IMR-90 (cell line): Measurements from ENCODE around the gene EFCAB9. TPM values are rescaled to one million over a fixed set of nuclear protein-coding genes. Genes with fewer than 3 reads are reported as not detected.
A peak's percentile ranks its signal among the peaks of the same experiment; 100 is the strongest.

Source experiments
- ATAC-seq: fragments of 200-7000 bp; cut with Tn5 transposase; 2 replicates; pipeline ENCODE4 v1.9.1; 2020; ENCODE audit warnings: low read depth, mild to moderate bottlenecking, moderate library complexity
- BruUV-seq: library from RNA; stranded (reverse); fragments of 400-500 nt; replicated peaks from 2 replicates; lab custom pipeline; 2021; lab: Mats Ljungman, UMichigan
- CTCF ChIA-PET: fragments of 300-600 bp; formaldehyde crosslinking; extraction: SDS; loops from one replicate; lab custom pipeline; 2021; ENCODE audit warnings: antibody characterized with exemption; lab: Yijun Ruan, JAX
- POLR2A ChIA-PET: fragments of 300-600 bp; sonication (Branson Sonifier 250); formaldehyde crosslinking; loops from one replicate; lab custom pipeline; 2022; ENCODE audit warnings: antibody characterized with exemption; ENCODE audit not compliant: unreplicated experiment; lab: Charles Lee
- DNase-seq: peaks from one replicate; pipeline ENCODE4 v3.0.0; 2013
- H2AFZ ChIP-seq: replicated peaks from 2 replicates; pipeline ENCODE3; 2013; ENCODE audit warnings: low read length, mild to moderate bottlenecking; ENCODE audit not compliant: poor library complexity
- H2AK5ac ChIP-seq: 2 replicates; pipeline ENCODE4 v1.6.1; 2013; ENCODE audit warnings: low read depth, low read length, inconsistent platforms
- H2AK9ac ChIP-seq: replicated peaks from 2 replicates; pipeline ENCODE3; 2013; ENCODE audit warnings: mild to moderate bottlenecking, low read depth, low read length, moderate library complexity; ENCODE audit not compliant: poor library complexity
- H2BK120ac ChIP-seq: 2 replicates; pipeline ENCODE4 v1.6.1; 2013; ENCODE audit warnings: low read depth, low read length, inconsistent platforms
- H2BK15ac ChIP-seq: 3 replicates; pipeline ENCODE4 v1.6.1; 2013; ENCODE audit warnings: low read depth, low read length, inconsistent platforms
- H2BK20ac ChIP-seq: 2 replicates; pipeline ENCODE4 v1.6.1; 2013; ENCODE audit warnings: low read depth, mild to moderate bottlenecking, inconsistent platforms, low read length, moderate library complexity
- H2BK5ac ChIP-seq: 2 replicates; pipeline ENCODE4 v1.6.1; 2013; ENCODE audit warnings: mild to moderate bottlenecking, low read depth, low read length, inconsistent platforms; ENCODE audit not compliant: poor library complexity, severe bottlenecking
- H3K14ac ChIP-seq: replicated peaks from 2 replicates; pipeline ENCODE4 v1.6.1; 2013; ENCODE audit warnings: low read depth, low read length, inconsistent platforms
- H3K18ac ChIP-seq: 2 replicates; pipeline ENCODE4 v1.6.1; 2013; ENCODE audit warnings: low read depth, low read length, control low read depth
- H3K23ac ChIP-seq: 2 replicates; pipeline ENCODE4 v1.6.1; 2013; ENCODE audit warnings: low read depth, low read length, inconsistent platforms
- H3K27ac ChIP-seq: 2 replicates; pipeline ENCODE4 v1.5.1; 2013; ENCODE audit warnings: mild to moderate bottlenecking, control low read depth, low read length; ENCODE audit not compliant: insufficient read depth
- H3K27me3 ChIP-seq: 2 replicates; pipeline ENCODE4 v1.6.1; 2013; ENCODE audit warnings: low read length; ENCODE audit not compliant: control insufficient read depth, insufficient read depth
- H3K36me3 ChIP-seq: 2 replicates; pipeline ENCODE4 v1.6.1; 2013; ENCODE audit warnings: low read length, mixed read lengths; ENCODE audit not compliant: control insufficient read depth, insufficient read depth
- H3K4ac ChIP-seq: 2 replicates; pipeline ENCODE4 v1.6.1; 2013; ENCODE audit warnings: low read depth, low read length, inconsistent platforms
- H3K4me1 ChIP-seq: 2 replicates; pipeline ENCODE4 v1.6.1; 2013; ENCODE audit warnings: low read length, mixed read lengths; ENCODE audit not compliant: control insufficient read depth, insufficient read depth
- H3K4me2 ChIP-seq: 2 replicates; pipeline ENCODE4 v1.6.1; 2013; ENCODE audit warnings: low read depth, mild to moderate bottlenecking, control low read depth, low read length, moderate library complexity
- H3K4me3 ChIP-seq: 2 replicates; pipeline ENCODE4 v1.5.1; 2013; ENCODE audit warnings: low read depth, mild to moderate bottlenecking, control low read depth, low read length, moderate library complexity; ENCODE audit not compliant: insufficient read depth
- H3K56ac ChIP-seq: 2 replicates; pipeline ENCODE4 v1.6.1; 2013; ENCODE audit warnings: low read length, inconsistent platforms; ENCODE audit not compliant: insufficient read depth; ENCODE audit errors: extremely low read depth
- H3K79me1 ChIP-seq, 2 experiments: 2 replicates each; pipeline ENCODE4 v1.6.1; 2013; ENCODE audit warnings: low read length in 2 of 2, inconsistent platforms in 1 of 2, low read depth in 1 of 2
- H3K9ac ChIP-seq: 2 replicates; pipeline ENCODE4 v1.6.1; 2013; ENCODE audit warnings: low read depth, low read length, control low read depth
- H3K9me1 ChIP-seq: 2 replicates; pipeline ENCODE4 v1.6.1; 2013; ENCODE audit warnings: low read length, inconsistent platforms; ENCODE audit not compliant: insufficient read depth
- H3K9me3 ChIP-seq: 2 replicates; pipeline ENCODE4 v1.6.1; 2013; ENCODE audit warnings: low read length; ENCODE audit not compliant: control insufficient read depth, insufficient read depth
- H4K20me1 ChIP-seq: 2 replicates; pipeline ENCODE4 v1.6.1; 2013; ENCODE audit warnings: low read length, inconsistent platforms; ENCODE audit not compliant: insufficient read depth
- H4K5ac ChIP-seq: 2 replicates; pipeline ENCODE4 v1.6.1; 2013; ENCODE audit warnings: mild to moderate bottlenecking, low read depth, low read length, control low read depth
- H4K8ac ChIP-seq, 2 experiments: 2 replicates each; pipeline ENCODE4 v1.6.1; 2013; ENCODE audit warnings: low read depth in 2 of 2, low read length in 2 of 2, control low read depth in 1 of 2, inconsistent platforms in 1 of 2
- H4K91ac ChIP-seq: 2 replicates; pipeline ENCODE4 v1.6.1; 2013; ENCODE audit warnings: low read depth, low read length, inconsistent platforms; ENCODE audit not compliant: insufficient read depth
- BHLHE40 ChIP-seq: fragments of 150-350 bp; IDR thresholded peaks from 2 replicates; pipeline ENCODE4 v1.6.1; 2016; ENCODE audit warnings: mild to moderate bottlenecking, low read depth, low read length
- CEBPB ChIP-seq: IDR thresholded peaks from 2 replicates; pipeline ENCODE4 v1.6.1; 2012; ENCODE audit warnings: low read depth, low read length, improper control_type of control experiment
- FOS ChIP-seq: fragments of 150-350 bp; IDR thresholded peaks from 2 replicates; pipeline ENCODE4 v1.6.1; 2016; ENCODE audit warnings: low read depth, low read length
- MAFK ChIP-seq: IDR thresholded peaks from 2 replicates; pipeline ENCODE4 v1.6.1; 2012; ENCODE audit warnings: low read depth, low read length, improper control_type of control experiment
- MAZ ChIP-seq: IDR thresholded peaks from 2 replicates; pipeline ENCODE4 v1.6.1; 2012; ENCODE audit warnings: low read depth, mild to moderate bottlenecking, low read length, improper control_type of control experiment, moderate library complexity, borderline replicate concordance
- MXI1 ChIP-seq: IDR thresholded peaks from 2 replicates; pipeline ENCODE4 v1.6.1; 2012; ENCODE audit warnings: low read depth, mild to moderate bottlenecking, low read length, moderate library complexity, borderline replicate concordance
- NFE2L2 ChIP-seq: fragments of 150-350 bp; IDR thresholded peaks from 2 replicates; pipeline ENCODE4 v1.6.1; 2016; ENCODE audit warnings: low read depth, mild to moderate bottlenecking, low read length
- RCOR1 ChIP-seq: IDR thresholded peaks from 2 replicates; pipeline ENCODE4 v1.6.1; 2012; ENCODE audit warnings: mild to moderate bottlenecking, low read length, improper control_type of control experiment; ENCODE audit not compliant: insufficient replicate concordance
- RFX5 ChIP-seq: IDR thresholded peaks from 2 replicates; pipeline ENCODE4 v1.8.0; 2012; ENCODE audit warnings: low read depth, mild to moderate bottlenecking, low read length, moderate library complexity
- SMC3 ChIP-seq: fragments of 150-350 bp; IDR thresholded peaks from 2 replicates; pipeline ENCODE4 v1.6.1; 2016; ENCODE audit warnings: low read depth, mild to moderate bottlenecking, antibody characterized with exemption, low read length, moderate library complexity
- WGBS, 2 experiments: methylation state at CpG; one replicate each; pipeline versions ENCODE4 v1.1.5 to v1.1.7; 2013; ENCODE audit warnings: missing lambda C conversion rate in 2 of 2; ENCODE audit not compliant: insufficient read length in 1 of 2; ENCODE audit errors: extremely low coverage in 2 of 2; 5-methylcytosine and 5-hydroxymethylcytosine counted together
- dilution Hi-C: fragments of 300-500 bp; cut with HindIII; formaldehyde crosslinking; loops from one replicate; pipeline ENCODE4 v1.14.3; 2018; ENCODE audit warnings: low sequenced_read_pairs; ENCODE audit not compliant: unreplicated experiment
- in situ Hi-C: fragments of 300-500 bp; cut with MboI; formaldehyde crosslinking; loops from 3 replicates; pipeline ENCODE4 v1.14.3; 2019; ENCODE audit warnings: low sequenced_read_pairs, inconsistent platforms, mixed read lengths
- intact Hi-C: fragments of 100-400 bp; cut with micrococcal nuclease; formaldehyde crosslinking; loops from 2 replicates; pipeline ENCODE4 v1.10.0; 2022
- polyA plus RNA-seq, 3 experiments: library from polyadenylated mRNA; depleted of rRNA; stranded (reverse); fragments of >200 nt; gene quantifications; 2 replicates each; pipeline ENCODE4 v1.2.3, GENCODE V29; 2012; ENCODE audit warnings: low replicate concordance in 1 of 3
- total RNA-seq: library from RNA; depleted of rRNA; stranded (reverse); fragments of >200 nt; gene quantifications from 2 replicates; pipeline ENCODE4 v1.2.3, GENCODE V29; 2012
- TF ChIP-seq, protein P1 (sequence below): fragments of 150-350 bp; IDR thresholded peaks from 2 replicates; pipeline ENCODE4 v1.6.1; 2017; ENCODE audit warnings: mild to moderate bottlenecking, antibody characterized with exemption, low read length, low read depth

EFCAB9 gene
- total and polyA plus RNA-seq, 2 of the 4 experiments (the other 2 are of a cell fraction) = not detected

DNA sequence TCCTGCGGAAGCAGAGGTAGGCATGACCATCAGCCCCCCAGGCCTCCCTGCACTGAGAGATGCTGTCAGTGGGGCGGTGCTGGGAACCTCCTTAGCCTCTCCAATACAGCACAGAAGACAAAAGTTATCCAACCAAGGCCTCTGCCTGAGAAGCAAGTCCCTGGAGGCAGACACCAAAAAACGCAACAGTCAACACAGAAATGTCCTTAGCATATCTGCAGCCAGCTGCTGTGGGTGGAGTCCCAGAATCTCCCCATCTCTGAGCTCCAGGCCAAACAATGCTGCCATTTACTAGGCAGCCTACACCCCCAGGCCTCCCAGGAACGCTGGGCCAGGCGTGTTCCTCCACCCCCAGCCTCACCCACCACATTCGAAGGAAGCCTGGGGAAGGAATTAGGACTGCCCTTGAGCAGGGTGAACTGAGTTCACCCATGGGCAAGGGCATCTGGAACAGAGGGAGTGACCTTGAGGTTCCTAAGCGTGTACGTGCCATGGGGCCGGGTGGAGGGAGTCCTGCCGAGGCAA, 49.6 kb upstream of the EFCAB9 start (continued):
- TF ChIP-seq MAFK = no peak

DNA sequence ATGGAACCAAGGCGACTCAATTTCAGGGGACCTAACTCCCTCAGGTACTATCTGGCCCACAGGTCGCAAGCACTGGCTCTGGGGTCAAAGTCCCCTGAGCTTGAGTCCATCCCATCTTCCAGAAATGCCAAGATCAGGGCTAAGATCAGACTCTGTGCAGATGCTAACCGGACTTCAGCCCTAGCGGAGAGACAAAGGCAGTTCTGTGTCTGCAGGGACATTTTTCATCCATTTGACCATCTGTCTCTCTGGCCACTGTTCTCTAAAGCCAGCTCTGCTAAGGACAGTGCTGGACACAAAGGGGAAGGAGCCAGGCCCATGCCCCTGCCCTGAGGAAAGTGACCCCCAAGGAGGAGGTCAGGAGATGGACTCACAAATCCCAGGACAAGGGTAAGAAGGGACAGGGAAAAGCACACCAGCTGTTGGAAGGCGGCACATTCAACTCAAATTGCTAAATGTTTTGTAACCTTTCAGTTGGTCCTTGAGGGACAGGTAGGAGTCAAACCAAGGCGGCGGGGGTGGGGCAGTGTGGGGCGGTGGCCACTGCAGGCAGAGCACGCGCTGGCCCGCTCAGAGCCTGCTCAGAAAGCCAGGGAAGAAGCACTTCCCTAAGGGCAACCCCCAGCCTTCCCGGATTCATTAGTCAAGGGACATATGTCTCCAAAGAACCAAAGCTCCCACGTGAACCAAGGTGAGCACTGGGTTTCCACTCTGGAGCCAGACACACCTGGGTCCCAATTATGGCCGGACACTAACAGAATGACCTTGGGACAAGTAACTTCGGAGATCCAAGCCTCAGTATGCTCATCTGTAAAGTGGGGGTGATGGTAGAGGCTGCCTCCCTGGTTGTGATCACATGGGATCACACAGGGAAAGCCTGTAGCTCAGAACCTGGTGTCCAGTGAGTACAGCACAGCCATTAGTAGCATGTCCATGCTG, 48.8 kb upstream of the EFCAB9 start:
- Histone ChIP-seq H3K79me1 (peaks cover 40 to 83% of the 10 kb centered on the region in 2 experiments), H2AFZ (peak overlapping the region; percentile 14), H4K8ac (no peak overlapping the region), H3K23ac (no peak overlapping the region), H3K9ac (no peak overlapping the region), H3K18ac (no peak overlapping the region), H2AK9ac (no peak overlapping the region), H3K27me3 (no peaks in the 10 kb centered on the region), H3K4me3 (no peak overlapping the region), H3K9me1 (peaks cover 12% of the 10 kb centered on the region), H2BK15ac (no peak overlapping the region), H3K4ac (no peak overlapping the region), H3K4me1 (peaks cover 20% of the 10 kb centered on the region), H3K4me2 (no peak overlapping the region), H2BK120ac (no peak overlapping the region), H2BK20ac (no peak overlapping the region), H2BK5ac (no peak overlapping the region), H3K9me3 (no peaks in the 10 kb centered on the region), H4K20me1 (peaks cover 47% of the 10 kb centered on the region), H4K5ac (no peak overlapping the region), H3K36me3 (peaks cover 6% of the 10 kb centered on the region), H3K27ac (no peak overlapping the region), H4K91ac (no peak overlapping the region), H2AK5ac (no peak overlapping the region), H3K14ac (no peak overlapping the region), H3K56ac (no peak overlapping the region)
- ChIA-PET POLR2A (no interaction called here), CTCF (no interaction called here)
- intact Hi-C loops = no loop called here
- in situ Hi-C loops = no loop called here
- 97% methylated on average over 11 of the region's 15 CpGs; no CpG with 5 or more reads in 1 of the 2 experiments for WGBS, 2 experiments
- ATAC-seq = no peak
- no TSS peak for BruUV-seq
- DNase-seq = no peak
- dilution Hi-C loops = no loop called here
- no peak for TF ChIP-seq BHLHE40
- TF ChIP-seq, protein P1, sequence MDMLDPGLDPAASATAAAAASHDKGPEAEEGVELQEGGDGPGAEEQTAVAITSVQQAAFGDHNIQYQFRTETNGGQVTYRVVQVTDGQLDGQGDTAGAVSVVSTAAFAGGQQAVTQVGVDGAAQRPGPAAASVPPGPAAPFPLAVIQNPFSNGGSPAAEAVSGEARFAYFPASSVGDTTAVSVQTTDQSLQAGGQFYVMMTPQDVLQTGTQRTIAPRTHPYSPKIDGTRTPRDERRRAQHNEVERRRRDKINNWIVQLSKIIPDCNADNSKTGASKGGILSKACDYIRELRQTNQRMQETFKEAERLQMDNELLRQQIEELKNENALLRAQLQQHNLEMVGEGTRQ = no peak
- no peak for TF ChIP-seq NFE2L2
- no peak for TF ChIP-seq CEBPB
- no peak for TF ChIP-seq RCOR1
- no peak for TF ChIP-seq SMC3
- TF ChIP-seq FOS = no peak
- no peak for TF ChIP-seq MXI1
- TF ChIP-seq RFX5 = no peak
- no peak for TF ChIP-seq MAZ
- no peak for TF ChIP-seq MAFK
